HG02798 (cell line): ENCODE data around the gene KYAT1.
"Not testable (repeated sequence)": the region's sequence is repeated elsewhere in the genome, so short reads cannot be mapped to it uniquely, and the experiment has no call there.

ENCODE experiments used
- ATAC-seq: cut with Tn5 transposase; IDR thresholded peaks from one replicate; pipeline ENCODE4 v1.9.1; 2021; ENCODE audit warnings: mild to moderate bottlenecking; ENCODE audit not compliant: unreplicated experiment, poor library complexity

KYAT1 gene

DNA sequence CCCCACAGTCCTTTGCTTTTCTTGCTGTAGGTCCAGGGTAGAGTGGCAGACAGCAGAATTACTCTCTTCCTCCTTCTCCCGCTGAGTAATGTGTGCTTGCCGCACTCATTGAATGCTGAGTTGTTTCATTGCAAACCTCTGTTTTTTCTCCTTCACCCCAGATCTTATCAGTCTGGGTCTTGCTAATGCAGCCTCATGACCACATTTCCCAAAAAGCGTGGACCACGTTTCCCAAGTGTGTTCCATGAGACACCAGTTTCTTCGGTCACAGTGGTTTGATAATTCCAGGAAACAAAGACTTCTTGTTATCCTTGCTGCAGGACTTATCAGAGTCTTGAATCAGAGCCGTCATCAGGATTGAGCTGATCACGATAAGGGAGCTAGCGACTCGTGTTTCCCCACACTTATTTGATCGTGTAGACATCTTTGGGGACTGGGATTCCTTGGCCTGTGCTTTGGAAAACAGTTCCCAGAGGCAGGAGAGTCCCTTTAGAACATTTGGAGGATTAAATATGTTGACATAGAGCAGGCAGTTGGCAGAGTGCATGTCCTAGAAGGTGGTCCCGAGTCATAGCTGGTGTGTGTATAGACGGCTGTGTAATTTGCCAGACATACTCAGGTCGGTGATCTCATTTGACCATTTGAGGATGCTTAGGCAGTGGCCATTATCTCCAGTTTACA lies 4.6 kb upstream of the KYAT1 start:
- ATAC-seq: no peak

GRCh38 chr9:128885798-128886197 lies 4.0 kb upstream of the KYAT1 start:
- no peak for ATAC-seq

GRCh38 chr9:128885376-128885775 lies 3.6 kb upstream of the KYAT1 start:
- ATAC-seq: no peak

DNA sequence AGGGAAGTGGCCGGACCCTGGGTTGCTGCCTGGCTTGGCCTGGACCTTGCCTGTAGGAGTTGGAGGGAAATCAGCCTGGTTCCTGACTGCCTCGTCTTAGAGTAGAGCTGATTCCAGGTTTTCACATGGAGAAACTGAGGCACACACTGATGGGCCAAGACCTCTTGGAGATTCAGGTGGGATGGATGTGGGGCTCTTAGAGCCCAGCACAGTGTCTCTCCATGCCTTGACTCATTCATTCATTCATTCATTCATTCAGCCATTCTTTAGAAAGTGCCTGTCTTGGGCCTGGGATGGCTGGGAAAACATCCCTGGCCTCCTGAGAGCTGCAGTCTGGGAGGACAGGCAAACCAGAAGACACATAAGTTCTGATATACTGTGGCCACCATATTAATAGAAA lies 2.4 kb upstream of the KYAT1 start:
- no peak for ATAC-seq

- no peak for ATAC-seq
Observed at GRCh38 chr9:128882677-128883603, 1.2 kb upstream of the KYAT1 start.

DNA sequence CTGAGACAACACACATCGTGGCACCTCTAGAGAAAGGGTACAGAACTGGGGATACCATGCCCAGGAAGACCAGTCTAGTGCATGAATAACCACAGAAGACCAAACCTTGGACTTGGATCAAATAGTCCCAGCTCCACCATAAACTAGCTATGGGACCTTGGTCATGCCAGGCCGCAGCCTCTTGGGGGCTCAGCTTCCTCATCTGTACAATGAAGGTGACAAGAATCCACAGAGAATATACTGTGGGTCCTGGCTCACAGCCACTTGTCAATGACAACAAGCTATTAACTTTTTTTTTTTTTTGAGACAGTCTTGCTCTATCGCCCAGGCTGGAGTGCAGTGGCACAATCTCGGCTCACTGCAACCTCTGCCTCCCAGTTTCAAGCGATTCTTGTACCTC lies 3.9 kb downstream of the KYAT1 start:
- ATAC-seq: no peak

GRCh38 chr9:128870941-128871265 lies 10.8 kb downstream of the KYAT1 start:
- ATAC-seq: not testable (repeated sequence)

DNA sequence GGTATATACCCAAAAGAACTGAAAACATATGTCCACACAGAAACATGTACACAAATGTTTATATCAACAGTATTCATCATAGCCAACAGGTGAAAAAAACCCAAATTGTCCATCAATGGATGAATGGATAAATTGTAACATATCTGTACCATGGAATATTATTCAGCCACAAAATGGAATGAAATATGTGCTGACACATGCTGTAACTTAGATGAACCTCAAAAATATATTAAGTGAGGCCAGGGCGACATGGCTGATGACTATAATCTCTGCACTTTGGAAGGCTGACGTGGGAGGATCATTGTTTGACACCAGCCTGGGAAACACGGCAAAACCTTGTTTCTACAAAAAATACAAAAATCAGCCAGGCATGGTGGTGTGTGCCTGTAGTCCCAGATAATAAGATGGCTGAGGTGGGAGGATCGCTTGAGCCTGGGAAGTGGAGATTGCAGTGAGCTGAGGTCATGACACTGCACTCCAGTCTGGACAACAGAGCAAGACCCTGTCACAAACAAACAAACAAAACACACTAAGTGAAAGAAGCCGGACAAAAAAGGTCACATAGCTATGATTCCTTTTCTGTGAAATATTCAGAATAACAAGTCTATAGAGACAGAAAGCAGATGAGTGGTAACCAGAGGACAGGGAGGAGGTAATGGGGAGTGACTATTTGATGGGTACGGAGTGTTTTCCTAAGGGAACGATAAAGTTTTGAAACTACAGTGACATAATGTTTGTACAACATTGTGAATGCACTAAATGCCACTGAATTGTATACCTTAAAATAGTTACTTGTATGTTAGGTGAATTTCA lies 11.4 kb downstream of the KYAT1 start:
- ATAC-seq: no peak

- peak; percentile 47 for ATAC-seq
Observed at GRCh38 chr9:128863647-128864046, 18.1 kb downstream of the KYAT1 start.

DNA sequence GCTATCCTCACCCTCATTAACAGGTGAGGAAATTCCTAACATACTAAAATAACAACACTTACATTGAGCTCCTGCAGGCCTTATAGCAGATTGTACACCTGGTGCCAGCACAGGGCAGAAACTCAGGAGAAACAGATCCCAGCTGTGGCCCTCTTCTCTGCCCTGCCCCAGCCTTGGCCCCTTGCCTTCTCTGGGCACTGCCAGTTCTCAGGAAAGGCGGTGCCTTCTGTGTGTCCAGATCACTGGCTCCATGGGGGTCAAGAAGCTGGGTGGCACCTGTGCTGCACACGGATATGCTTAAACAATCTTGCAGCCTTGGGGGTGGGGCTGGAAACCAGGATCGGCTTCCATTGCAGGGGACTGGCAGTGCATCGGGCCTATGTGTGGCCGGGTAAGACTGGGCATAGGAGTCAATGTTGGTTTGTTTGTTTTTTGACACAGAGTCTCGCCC lies 19.3 kb downstream of the KYAT1 start:
- ATAC-seq: no peak

- ATAC-seq: no peak
Observed at GRCh38 chr9:128861501-128861900, 20.2 kb downstream of the KYAT1 start.

DNA sequence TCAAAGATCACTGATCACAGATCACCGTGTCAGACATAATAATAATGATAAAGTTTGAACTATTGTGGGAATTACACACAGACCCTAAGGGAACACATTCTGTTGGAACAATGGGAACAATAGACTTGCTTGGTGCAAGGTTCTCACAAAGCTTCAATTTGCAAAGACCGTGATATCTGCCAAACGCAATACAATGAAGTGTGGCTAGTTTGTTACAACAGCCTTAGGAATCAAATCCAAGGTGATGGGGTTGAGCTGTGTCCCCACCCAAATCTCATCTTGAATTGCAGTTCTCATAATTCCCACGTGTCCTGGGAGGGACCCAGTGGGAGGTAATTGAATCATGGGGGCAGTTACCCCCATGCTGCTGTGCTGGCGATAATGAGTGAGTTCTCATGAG lies 20.8 kb downstream of the KYAT1 start:
- ATAC-seq: no peak

- not testable (repeated sequence) for ATAC-seq
Observed at GRCh38 chr9:128858476-128858875, 23.3 kb downstream of the KYAT1 start.

- ATAC-seq: not testable (repeated sequence)
Observed at GRCh38 chr9:128854454-128854853, 27.3 kb downstream of the KYAT1 start.

- ATAC-seq: not testable (repeated sequence)
Observed at GRCh38 chr9:128852646-128853045, 29.1 kb downstream of the KYAT1 start.

DNA sequence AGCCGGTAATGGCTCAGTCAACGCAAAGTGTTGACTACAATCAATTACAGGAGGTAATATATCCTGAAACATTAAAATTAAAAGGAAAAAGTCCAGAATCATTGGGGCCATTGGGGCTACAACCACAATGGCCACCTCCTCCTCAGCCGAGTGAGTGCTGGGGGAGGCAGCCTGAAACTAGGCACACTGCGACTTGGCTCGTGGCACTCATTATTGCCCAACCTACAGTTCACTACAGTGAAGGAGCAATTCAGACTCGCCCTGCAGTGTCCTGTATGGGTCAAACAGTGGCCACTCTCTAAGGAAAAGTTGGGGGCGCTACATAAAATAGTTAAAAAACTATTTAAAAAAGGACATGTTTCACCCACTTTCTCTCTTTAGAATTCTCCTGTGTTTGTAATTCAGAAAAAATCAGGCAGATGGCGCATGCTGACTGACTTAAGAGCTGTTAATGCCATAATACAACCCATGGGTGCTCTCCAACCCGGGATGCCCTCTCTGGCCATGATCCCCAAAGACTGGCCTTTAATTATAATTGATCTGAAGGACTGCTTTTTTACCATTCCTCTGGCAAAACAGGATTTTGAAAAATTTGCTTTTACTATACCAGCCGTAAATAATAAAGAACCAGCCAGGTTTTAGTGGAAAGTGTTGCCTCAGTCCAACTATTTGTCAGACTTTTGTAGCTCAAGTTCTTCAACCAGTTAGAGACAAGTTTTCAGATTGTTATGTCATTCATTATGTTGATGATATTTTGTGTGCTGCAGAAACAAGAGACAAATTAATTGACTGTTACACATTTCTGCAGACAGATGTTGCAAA lies 29.8 kb downstream of the KYAT1 start:
- not testable (repeated sequence) for ATAC-seq

DNA sequence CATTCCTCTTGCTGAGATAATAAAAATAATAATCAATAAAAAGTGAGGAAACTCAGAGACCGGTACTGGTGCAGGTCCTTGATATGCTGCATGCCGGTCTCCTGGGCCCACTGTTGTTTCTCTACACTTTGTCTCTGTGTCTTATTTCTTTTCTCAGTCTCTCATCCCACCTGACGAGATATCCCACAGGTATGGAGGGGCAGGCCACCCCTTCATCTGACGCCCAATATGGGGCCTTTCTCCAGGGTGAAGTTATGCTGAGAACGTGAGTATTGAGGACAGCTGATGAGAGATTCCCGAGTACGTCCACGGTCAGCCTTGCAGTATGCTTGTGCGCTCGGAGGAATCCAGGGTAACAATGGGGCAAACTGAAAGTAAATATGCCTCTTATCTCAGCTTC lies 30.7 kb downstream of the KYAT1 start:
- ATAC-seq: not testable (repeated sequence)

- no peak for ATAC-seq
Observed at GRCh38 chr9:128847803-128848202, 33.9 kb downstream of the KYAT1 start.

DNA sequence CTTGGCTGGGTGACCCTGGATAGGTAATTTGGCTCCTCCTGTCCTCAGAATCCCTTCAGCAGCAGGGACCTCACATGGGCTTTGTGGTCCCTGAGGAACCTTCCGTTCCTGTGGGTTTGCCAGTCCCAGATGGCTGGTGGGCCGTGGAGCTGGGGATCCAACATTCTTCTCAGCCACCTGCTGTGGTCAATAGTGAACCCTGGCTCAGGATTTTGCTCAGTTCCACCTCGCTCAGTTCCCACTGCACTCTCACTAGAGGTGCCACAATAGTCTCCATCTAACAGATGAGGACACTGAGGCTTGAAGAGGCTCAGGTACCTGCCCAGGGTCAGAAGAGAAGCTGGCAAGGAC lies 35.1 kb downstream of the KYAT1 start:
- ATAC-seq: no peak
